ENCODE results near the gene TPBGL.
A peak's percentile ranks its signal among the peaks of the same experiment; 100 is the strongest.

Gene TPBGL

DNA sequence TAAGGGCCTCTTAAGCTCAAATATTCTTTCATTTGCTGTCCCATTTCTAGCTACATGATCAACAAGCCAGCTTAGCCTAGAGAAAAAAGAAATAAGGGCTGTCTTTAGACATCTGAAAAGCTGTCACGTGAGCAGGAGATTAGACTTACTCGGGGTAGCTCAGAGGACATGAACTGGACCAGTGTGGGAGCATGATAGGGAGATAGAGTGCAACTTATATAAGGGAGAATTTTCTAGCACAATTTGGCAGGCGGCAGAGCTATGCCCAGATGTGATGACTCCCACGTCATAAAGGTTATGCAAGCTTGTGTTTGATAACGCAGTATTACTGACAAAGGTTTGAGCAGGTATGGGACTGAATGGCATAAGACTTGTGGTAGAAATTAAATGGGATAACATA lies 28.2 kb upstream of the TPBGL start:
- DNase-seq (ENCODE audit: low read depth in 2 of 2) = no peak

DNA sequence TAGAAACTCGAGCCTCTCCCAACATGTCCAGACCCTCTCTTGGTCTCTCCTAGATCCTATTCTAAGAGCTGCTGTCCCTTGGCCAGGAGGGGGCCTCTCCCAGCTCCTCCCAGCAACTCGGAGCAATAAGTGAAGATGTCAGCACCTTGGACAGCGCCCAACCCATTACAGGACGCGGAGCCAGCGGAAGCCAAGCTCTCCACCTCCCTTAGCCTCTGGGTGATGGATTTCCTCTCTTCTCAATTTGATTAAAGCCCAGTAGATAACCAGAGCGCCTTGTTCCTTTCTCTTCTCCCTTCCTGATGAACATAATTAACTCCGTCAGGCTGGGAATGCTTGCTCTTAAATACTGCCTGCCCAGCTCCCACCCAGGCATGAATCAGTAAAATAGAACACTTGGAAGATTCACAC lies 26.2 kb upstream of the TPBGL start:
- DNase-seq (ENCODE audit: low read depth in 2 of 2) = peak; percentile 60 to 75

DNA sequence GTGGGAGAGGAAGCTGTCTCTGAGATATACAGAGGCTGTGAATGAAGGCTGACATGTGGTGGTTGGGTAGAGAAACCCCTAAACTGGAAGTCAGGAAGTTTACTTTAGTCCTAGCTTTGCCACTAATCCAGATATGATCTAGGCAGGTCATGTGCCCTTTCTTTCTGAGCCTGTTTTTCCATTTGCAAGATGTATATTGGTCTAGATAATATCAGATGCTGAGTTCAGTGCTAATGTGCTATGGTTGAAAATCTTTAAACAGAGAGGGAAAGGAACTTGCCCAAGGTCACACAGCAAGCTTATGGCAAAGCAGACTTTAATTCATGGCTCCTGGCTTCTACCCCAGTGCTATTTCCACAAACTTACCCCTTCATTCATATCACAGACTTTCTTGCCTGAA lies 25.7 kb upstream of the TPBGL start:
- no peak for DNase-seq (ENCODE audit: low read depth in 2 of 2)

DNA sequence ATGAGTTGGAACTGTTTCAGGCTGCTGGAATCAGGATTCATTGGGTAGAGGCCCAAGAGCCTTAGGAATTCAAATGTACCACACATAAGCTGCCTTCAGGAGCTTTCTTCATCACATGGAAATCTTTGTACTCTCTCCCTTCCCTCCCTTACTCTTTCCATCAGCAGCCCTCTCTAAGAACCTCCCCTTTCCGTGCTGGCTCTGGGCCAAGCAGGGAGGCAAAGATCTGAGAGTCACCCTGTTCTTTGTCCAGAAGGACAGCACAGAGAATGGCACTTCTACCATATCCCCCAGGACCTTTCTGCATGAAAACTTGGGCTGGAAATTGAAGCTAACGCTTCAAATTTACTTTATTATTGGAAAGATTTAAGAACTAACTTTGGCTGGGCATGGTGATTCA lies 20.7 kb upstream of the TPBGL start:
- DNase-seq (ENCODE audit: low read depth in 2 of 2) = no peak

DNA sequence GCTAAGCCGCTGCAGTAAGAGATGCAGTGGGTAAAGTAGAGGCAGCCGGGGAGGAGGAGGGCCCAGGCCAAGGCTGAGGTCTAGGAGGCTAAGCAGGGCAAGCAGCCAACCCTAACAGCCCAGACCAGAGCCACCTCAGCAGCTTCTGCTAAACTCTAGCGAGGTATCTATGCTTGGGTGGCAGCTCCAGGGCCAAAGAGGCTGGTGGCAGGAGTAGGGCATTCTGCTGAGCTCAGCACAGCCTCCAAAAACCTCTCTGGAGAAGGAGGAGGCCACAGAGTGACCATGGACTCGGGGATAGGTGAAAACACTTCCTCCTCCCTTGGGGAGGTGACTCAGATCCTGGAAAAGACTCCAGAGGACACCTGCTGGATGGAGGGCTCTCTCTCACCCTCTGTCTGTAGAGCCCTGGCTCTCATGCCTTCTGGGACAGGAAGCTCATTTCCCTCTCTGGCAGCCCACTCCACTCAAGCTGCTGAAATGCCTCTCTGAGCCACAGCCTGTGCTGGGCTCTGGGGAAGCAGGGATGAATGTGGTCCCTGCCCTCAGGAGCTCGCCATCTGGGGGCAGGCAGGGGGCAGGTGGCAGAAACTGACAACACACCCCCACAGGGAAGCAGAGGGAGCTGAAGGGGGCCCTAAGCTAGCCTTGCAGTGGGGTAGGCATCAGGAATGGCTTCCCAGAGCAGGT lies 16.5 kb upstream of the TPBGL start:
- no peak for DNase-seq (ENCODE audit: low read depth in 2 of 2)

DNA sequence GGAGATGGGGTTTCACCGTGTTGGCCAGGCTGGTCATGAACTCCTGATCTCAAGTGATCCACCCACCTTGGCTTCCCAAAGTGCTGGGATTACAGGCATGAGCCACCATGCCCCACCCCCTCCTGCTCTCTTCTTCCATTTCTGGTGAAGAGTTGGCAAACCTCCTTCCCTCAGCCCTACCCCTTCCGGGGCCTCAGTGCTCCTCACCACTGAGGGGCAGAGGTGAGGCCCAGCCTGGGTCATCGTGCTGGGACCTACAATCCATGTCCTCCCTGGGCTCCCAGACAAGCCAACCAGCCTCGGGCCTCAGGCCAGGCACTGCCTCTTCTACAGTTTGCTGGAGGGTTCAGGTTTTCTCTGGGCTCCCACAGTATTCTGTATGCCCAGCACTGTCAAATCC lies 14.8 kb upstream of the TPBGL start:
- DNase-seq (ENCODE audit: low read depth in 2 of 2) = no peak

DNA sequence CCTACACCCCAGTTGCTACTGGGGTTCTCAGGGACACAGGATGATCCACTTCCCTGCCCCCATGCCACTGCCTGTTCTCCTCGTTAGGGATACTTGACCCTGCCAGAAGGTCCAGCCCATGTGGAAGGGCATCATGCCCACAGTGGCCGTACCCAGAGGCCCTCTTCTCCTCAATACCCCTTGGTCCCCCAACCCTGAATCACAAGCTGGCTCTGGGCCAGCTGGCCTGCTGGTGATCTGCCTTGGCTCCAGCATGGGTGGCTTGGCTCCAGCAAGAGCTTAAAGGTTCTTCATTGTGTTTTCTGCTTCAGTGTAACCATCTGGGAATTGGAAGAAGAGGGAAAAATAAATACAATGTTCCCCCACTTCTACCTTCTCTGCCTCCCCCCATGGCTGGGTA lies 11.1 kb upstream of the TPBGL start:
- no peak for DNase-seq (ENCODE audit: low read depth in 2 of 2)

DNA sequence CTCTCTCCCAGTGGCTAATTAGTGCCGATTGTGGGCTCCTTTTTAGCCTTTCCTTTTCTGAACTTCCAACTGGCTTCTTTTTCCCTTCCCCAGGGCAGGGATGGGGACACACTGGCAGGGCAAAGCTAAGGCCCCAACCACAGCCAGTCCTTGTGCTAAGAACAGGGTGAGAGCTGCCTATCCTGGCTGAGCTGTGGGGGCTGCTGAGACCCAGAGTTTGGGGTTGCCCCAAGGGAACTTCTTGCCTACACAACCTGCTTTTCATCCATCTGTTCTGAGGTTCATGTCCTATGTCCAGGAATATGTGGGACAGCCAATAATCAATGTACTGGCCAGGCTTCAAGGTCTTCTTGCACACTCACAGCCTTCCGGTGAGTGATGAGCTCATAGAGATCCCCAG lies 10.0 kb upstream of the TPBGL start:
- DNase-seq (ENCODE audit: low read depth in 2 of 2) = no peak

DNA sequence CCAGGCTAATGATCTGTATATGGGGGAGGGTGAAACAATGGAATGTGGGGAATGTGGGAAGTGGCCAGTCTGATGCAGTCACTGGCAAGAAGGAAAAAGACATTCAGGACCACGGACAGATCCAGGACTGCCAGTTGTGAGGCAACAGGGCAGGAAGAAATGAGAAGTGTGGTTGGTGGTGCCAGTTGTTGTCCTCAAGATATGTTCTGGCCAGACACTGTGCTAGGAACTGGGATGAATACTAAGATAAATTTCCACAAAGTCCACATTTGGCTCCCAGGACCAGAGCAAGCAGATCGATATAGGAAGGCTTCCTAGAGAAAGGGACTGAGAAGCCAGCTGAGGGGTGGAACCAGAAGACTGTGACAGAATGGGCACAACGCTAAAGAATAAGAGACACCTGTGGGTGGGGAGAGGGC lies 6.8 kb upstream of the TPBGL start:
- no peak for DNase-seq (ENCODE audit: low read depth in 2 of 2)

DNA sequence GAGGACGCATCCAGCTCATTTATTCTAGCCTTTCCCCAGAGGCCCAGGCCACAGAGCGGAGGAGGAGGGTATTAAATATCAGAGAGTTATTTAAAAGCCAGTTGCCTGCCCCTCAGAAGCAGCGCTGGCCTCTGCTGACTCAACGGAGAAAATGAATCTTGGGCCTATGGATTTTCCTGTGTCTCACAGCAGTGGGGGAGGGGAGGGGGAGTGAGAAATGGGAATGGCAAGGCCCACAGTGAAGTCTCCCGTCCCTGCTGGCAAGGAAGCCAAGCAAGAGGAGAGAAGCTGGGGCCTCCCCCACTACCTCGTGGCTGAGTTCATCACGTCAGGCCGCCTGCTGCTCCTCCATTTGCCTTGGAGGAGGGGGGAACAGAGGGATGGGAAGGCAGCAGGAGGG lies 4.5 kb upstream of the TPBGL start:
- DNase-seq (ENCODE audit: low read depth in 2 of 2) = no peak

DNA sequence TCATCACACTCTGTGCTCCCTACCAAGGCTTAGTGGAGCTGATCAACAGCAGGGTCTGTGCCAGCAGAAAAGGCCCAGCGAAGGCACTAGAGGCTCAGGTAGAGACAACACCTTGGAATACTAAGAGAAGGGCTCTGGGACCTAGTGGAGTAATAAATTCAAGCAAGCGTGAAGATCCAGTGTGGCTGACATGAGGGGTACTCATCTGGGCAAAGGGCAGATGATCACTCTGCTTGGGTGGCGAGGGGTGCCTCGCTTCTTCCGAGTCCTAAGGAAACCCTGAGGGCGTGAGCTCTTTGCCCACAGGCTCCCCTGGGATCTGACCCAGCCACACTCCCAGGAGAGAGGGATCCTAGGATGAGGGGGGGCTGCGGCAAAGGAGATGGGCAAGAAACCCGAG lies 3.5 kb upstream of the TPBGL start:
- DNase-seq (ENCODE audit: low read depth in 2 of 2) = no peak

DNA sequence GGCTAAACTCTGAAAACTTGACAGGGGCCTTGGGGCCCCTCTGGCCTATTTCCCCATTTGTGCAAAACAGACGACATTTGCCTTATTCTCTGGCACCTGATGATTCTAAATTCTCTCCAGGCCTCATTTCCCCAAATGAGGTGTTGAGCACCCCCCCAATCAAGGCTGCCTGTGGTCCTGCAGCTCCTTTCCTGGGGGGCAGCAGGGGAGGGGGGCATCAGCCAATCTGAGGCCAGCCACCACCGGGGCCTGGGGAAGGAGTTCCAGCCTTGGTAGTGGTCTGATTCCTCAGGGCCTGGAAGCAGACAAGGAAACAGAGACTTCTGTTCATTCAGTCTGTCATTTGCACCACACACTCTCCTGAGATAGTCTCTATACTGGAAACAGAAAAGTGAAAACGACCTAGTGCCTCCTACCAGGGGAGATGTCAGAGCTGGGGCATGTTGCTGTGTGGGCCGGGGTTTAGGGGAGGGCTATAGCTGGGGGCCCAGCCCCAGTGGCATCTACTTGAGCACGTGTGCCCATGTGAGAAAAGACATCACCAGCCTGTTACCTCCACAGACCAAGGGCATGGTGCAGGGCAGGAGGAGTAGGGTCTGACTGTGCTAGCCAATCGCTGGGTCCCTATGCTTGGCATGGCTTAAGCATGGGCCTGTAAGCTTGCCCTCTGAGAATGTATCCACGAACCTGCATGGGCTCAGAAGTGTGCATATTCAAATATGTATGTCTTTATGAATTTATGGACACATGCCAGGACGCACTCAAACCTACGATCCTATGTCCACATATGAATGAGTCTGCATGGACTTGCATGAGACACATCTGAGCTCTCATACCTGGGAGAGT lies 1.8 kb upstream of the TPBGL start:
- no peak for DNase-seq (ENCODE audit: low read depth in 2 of 2)

DNA sequence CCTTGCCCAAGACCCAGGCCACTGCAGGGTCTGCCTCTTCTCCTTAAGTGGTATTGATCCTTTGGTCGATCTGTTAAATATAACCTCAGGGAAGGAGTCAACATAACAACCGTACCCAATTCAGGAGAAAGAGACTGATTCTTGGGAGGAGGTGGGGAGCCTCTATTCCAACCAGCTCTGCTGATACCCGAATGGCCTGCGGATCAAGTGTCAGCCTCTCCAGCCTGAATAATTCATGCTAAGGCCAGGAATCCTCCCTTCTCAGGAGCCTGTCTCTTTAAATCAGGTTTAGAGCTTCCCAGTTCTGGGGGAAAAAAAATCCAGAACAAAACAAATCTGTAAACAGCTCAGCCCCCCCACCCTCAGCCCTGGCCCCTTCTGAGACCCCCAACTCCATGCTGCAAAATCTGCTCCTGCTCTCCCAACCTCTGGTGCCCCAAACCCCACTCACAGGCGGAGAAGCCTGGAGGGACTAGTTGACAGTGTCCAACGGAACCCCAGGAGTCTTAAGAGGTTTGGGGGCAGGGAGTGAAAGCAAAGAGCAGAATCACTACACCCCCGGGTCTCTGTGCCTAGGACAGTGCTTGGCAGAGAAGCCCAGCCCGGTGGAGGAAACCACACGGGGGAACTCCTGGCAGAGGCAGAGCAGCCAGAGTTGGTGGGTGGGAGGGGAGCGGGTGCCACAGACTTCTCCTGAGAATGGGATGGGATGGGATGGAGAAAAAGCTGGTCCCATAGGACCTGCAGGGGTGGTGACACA lies 863 bp upstream of the TPBGL start:
- no peak for DNase-seq (ENCODE audit: low read depth in 2 of 2)

DNA sequence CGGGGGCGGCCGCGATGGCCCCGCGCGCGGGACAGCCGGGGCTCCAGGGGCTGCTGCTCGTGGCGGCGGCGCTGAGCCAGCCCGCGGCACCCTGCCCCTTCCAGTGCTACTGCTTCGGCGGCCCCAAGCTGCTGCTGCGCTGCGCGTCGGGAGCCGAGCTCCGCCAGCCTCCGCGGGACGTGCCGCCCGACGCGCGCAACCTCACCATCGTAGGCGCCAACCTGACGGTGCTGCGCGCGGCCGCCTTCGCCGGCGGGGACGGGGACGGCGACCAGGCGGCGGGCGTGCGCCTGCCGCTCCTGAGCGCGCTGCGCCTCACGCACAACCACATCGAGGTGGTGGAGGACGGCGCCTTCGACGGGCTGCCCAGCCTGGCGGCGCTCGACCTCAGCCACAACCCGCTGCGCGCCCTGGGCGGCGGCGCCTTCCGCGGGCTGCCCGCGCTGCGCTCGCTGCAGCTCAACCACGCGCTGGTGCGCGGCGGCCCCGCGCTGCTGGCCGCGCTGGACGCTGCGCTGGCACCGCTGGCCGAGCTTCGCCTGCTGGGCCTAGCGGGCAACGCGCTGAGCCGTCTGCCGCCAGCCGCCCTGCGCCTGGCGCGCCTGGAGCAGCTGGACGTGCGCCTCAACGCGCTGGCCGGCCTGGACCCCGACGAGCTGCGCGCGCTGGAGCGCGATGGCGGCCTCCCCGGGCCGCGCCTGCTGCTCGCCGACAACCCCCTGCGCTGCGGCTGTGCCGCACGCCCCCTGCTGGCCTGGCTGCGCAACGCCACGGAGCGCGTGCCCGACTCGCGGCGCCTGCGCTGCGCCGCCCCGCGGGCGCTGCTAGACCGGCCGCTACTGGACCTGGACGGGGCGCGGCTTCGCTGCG lies 697 bp downstream of the TPBGL start:
- peak; percentile 74 to 79 for DNase-seq (ENCODE audit: low read depth in 2 of 2)

DNA sequence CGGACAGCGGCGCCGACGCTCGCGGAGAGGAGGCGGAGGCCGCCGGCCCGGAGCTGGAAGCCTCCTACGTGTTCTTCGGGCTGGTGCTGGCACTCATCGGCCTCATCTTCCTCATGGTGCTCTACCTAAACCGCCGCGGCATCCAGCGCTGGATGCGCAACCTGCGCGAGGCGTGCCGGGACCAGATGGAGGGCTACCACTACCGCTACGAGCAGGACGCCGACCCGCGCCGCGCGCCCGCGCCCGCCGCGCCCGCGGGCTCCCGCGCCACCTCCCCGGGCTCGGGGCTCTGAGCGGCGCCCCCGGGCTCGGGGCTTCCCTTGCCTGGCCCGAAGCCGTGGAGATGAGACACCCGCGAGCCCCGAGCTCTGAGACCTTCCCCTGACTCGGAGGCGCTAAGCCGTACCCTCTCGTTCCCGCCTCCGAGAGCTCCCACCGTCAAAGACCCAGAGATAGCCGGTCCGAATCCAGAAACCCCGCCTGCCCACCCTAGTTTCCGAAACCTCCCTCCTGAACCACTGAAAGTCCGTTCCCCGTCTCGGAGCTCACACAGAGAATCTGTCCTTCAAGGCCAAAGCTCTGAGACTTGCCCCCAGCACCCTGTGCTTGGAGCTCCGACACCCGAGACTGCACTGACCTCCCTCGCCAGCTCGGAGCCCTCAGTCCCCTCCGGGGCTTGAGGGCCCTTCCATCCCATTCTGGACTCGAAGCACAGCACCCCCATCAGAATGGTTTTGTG lies 1.5 kb downstream of the TPBGL start:
- DNase-seq (ENCODE audit: low read depth in 2 of 2) = no peak

DNA sequence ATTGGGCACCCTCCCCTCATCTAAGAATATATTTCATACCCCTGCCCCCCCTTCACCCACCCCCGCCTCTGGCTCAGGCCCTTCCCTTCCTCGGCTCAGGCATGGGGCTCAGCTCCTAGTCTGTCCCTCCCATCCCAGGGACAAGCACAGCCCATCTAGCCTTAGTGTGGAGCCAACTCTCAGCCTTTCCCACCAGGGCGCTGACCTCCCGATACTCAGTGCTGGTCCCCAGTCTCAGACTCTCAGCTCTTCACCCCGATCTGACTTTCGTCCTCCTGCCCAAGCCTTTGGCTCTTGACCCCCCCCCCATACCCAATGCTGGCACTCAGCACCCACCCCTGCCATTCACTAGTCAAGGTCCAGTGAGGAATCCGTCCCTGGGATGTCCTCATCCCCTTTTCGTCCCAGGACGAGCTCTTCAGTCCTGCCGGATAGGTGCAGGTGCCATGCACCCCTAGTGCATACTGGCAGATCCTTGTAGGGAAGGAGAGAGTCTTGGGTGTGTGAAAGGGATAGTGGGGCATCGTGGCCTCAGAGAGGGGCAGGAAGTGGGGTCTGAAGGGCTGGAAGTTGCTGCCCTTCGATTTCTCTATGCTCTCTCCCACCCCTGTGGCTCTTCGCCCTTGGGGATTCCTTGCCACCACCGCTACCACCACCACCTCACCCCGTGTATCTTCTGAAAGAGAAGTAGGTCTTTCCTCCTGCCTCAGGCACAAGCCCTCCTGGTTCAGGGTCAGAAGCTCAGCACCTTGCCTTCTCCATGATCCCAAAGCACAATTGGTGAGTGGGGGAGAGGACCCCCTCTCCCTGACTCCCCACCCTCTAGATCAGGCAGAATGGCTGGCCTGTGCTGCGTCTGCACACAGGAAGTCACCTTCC lies 2.4 kb downstream of the TPBGL start:
- no peak for DNase-seq (ENCODE audit: low read depth in 2 of 2)

DNA sequence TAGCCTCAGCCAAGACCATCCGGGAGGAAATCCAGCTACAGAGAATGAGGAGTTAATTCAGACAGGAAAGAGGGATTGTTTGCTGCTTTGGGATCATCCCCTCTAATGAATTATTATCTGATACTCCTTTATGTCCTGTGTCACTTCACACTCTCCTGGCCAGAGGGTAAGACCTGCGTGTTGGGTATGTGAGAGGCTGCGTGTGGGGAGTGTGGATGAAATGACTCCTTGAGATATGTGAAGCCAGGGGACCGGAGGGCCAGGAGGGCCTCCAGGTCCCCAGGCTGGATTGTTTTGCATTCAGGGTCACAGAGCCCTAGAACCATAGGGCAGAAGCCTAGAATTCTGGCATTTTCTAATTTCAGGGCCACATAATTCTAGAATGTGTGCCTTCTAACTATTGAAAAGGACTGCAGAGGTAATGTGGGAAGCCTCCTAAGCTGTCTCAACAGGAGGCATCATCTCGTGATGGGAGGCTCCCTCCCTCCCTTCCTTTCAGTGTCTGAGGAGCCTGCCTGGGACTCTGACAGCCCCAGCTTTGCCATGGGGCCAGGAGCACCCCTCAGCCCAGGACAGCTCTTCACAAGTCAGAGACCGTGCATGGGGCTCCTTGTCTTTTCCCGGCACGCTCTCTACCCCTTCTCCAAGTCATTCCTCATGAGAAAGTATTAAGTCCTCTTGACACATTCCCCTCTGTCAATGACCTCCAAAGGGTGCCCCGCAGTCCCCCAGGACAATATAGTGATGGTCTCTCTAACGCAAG lies 3.7 kb downstream of the TPBGL start:
- DNase-seq (ENCODE audit: low read depth in 2 of 2) = no peak

DNA sequence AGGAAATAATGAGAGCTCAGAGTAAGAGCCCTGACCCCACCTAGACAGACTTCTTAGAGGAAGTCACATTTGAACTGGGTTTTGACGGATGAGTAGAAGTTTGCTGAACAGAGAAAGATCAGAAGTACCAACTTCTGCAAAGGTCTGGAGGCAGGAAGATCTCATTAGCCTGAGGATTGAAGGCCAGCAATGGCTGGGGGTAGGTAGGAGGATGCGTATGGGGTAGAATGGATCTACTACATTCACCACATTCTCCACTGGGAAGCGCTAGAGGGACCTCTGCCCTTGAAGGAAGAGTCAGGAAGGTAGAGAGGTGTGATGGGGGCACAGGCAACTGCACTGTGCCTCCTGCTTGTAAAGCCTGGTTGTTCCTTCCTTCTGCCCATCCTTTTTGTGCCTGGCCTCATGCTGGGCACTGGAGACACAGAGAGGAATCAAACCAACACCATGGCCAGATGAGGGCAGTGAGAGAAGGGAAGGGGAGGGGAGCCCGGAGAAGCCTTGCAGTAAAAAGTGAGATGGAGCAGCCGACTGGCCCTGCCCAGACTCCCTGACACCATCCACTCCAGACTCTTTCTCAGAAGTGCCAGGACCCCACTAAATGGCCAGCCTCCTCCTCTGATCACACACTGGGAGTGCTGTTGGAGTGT lies 4.9 kb downstream of the TPBGL start:
- no peak for DNase-seq (ENCODE audit: low read depth in 2 of 2)
